HG02588 (cell line): ENCODE measurements around the gene IGLON5.
A peak's percentile ranks its signal among the peaks of the same experiment; 100 is the strongest.

Experiments used
- ATAC-seq: cut with Tn5 transposase; IDR thresholded peaks from one replicate; pipeline ENCODE4 v1.9.1; 2021; ENCODE audit warnings: mild to moderate bottlenecking, moderate library complexity; ENCODE audit not compliant: unreplicated experiment

IGLON5 gene

GRCh38 chr19:51337861-51338562 lies 26.6 kb downstream of the IGLON5 start:
- ATAC-seq = no peak

- peak; percentile 53 for ATAC-seq
Measured at GRCh38 chr19:51338563-51339312, 27.3 kb downstream of the IGLON5 start.

GRCh38 chr19:51339313-51339686 lies 27.9 kb downstream of the IGLON5 start:
- ATAC-seq = no peak

GRCh38 chr19:51339687-51340656 lies 28.5 kb downstream of the IGLON5 start:
- ATAC-seq = peak; percentile 53

DNA sequence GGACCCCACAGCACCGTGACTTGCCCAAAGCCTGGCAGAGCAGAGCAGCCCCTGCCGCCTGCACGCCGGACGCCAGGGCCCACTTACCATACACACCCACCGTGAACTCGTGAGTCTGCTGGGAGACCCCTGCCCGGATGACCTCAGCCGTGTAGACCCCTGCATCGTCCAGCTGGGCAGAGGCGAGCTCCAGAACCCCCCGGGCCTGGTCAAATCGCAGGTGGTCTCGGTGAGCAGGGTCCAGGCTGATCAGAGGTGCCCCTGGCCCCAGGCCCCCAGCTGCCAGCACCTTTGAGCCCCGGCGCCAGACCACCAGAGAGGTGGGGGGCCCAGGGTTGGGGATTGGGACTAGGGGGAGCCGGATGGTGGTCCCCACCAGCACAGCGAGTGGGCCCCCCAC lies 29.6 kb downstream of the IGLON5 start:
- no peak for ATAC-seq

- ATAC-seq = no peak
Measured at GRCh38 chr19:51341976-51342580, 30.6 kb downstream of the IGLON5 start, which contains the start of gene VSIG10L. Gene VSIG10L (minus strand): TSS chr19:51342139. CDS start chr19:51342124, 15 bp downstream.

DNA sequence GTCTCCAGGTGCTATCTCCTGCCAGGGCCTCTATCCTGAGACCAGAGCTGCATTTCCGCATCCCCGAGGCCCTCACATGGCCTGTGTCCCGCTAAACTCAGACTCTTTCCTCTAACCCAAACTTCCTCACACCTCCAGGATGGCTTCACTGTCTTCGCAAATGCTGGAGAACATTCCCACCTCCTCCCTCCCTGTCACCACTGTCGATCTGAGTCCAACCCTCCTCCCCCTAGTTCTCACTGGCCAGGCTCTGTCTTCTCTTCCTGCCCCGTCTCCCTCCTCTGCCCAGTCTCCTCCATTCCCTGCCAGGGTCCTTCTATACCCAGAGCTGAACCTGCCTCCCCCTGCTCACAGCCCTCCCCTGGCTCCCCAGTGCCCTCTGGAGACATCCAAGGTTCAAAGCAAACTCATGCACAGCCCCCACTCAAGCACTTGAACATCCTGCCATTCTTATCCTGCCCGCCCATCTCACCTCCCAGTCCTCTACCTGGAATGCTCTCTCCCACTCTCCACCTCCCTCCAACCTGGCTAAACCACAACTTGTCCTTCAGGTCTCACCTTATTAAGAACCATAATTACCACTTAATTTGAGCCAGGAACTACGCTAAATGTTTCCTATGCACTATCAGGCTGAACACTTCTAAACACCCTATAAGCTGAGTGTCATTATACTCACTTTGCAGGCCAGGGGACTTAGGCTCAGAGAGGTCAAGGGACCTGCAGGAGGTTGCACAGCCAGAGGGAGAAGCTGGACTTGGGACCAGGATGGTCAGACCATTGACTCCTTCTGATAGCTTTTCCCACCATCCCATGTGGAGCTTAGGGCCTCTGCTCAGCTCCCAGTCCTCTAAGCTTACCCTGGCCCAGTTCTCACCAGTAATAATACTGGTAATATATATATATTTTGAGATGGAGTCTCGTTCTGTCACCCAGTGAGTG lies 31.5 kb downstream of the IGLON5 start:
- ATAC-seq = no peak

DNA sequence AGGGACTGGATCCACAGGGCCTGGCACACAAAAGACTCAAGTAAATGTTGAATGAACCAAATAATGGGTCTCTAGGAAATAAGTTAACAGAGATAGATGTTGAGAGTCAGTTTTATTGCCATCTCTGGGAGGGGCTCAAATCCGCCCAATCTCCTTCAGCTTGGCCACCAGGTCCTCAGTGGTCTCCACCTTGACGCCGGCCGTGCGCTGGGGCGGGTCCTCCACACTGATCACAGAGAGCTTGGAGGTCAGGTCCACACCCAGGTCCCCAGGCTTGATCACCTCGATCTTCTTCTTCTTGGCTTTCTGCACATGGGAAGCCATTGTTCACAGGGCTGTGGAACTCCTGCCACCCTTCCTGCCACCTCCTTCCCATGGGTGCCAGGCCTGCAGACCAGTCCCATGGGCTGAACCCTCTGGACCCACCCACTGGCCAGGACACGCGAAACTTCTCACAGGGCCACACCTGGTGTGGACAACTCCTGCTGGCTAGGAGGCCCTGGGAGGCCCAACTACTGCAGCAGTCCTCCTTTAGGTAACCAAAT lies 33.7 kb downstream of the IGLON5 start:
- no peak for ATAC-seq

GRCh38 chr19:51346742-51347141 lies 35.3 kb downstream of the IGLON5 start:
- ATAC-seq = no peak

- no peak for ATAC-seq
Measured at GRCh38 chr19:51347209-51347928, 35.9 kb downstream of the IGLON5 start.

DNA sequence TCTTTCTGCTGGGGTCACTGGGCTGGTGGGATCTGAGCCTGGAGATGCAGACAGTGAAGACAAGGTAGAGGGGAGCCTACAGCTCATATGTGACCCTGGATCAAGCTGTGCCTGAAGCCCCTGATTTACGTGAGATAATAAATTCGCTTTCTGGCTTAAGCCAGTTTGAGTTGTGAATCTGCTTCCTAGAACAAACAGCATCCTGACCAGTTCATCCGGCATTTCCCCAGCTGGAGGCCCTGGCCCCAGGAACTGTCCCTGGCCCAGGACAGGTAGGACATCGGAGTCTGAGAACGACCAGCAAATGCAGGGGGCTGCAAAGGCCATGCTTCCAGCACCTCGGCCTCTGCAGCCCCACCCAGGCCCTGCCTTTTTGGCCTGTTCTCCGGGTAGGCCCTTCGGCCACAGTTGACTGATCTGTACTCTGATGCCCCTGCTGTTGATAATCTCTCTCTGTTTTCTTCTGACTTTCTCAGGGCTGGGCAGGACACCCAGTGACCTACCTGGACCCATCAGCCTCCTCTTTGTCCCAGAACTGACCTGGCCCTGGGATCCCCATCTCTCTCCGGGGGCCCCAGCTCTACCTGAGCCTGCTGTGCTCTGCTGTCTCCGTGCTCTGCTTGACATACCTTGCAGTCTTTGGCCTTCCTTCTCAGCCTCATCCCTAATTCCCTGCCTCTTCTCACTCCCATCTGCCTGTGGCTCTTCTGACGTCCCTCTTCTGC lies 40.0 kb downstream of the IGLON5 start:
- ATAC-seq = no peak

DNA sequence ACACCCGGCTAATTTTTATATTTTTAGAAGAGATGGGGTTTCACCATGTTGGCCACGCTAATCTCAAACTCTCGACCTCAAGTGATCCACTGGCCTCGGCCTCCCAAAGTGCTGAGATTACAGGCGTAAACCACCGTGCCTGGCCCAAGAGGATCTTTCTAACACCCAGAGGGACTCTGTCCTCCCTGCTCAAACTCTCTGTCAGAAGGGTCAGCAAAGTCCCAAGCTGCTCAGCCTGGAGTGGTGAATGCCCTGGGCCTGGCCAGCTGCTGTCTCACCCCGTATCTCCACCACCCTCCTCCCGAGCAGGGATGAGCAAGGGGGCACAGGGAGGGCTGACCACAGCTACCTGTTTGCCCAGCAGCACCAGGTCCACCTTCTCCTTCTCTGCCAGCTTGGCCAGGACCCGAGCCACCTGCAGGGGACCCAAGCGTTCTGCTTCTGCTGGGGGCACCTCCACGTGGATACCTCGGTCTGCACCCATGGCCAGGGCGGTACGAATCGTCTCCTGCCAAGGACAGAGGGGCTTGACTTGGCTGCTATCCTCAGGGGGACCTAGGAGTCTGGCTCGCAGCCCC lies 41.4 kb downstream of the IGLON5 start:
- ATAC-seq = no peak

GRCh38 chr19:51354103-51354741 lies 42.8 kb downstream of the IGLON5 start:
- ATAC-seq = no peak

DNA sequence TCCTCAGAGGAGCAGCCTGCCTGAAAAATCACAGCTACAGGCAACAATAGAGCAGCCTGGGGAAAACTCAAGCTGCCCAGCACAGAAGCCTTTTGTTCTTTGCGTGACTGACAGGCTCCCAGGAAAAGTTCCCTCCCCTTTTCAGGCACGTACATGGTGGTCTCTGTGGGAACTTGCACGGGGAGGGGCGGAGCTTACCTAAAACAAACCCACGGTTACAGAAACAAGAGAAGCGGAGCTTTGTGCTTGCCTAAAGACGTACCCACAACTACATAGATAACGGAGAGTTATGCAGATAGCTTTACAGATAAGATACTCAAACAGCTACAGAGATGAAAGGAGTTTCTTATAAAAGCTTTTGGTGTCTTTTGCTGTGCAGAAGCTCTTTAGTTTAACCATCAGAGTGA lies 43.3 kb downstream of the IGLON5 start:
- no peak for ATAC-seq

DNA sequence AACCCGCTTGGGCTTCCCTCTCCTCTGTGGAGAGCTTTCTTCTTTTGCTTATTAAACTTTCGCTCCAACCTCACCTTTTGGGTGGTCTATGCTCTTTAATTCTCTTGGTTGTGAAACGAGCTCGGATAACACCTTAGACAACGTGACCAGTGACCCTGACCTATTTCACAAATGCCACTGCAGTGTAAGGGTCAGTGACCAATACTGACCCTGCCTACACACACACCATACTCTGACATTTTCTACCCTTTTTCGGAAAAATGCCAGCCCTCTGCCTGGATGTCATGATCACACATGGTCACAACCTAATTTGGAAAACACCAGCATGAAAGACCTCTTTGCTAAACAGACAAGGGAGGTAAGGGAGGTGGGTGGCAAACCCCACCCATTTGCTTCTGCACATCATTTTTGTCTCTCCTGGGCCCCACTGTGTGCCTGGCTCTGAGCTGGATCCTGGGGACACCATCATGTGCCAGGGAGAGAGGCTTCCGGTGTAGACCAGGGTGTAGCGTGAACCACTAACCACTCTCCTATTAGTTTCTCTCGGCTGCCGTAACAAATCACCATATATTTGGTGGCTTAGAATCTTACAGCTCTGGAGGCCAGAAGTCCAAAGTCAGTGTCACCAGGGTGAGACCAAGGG lies 44.8 kb downstream of the IGLON5 start:
- no peak for ATAC-seq

DNA sequence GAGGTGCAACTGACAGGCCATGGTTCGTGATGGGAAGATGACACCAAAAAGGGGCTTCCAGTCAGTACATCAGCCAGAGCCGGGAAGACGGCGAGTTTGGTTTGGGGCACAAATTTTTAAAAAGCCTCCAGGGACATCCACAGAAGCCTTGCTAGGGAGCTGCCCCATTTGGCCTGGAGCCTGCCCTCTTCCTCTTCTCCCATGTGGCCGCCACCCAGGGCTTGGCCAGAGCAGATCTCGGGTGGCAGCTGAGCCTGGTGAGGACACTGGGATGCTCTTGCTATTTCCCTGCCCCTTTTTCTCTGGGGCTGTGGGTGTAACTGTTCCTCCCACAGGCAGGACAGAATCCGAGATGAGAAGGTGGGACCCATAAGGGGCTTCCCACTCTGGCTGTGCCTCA lies 46.5 kb downstream of the IGLON5 start:
- no peak for ATAC-seq

GRCh38 chr19:51359294-51359693 lies 47.9 kb downstream of the IGLON5 start:
- no peak for ATAC-seq
